CD8-positive, alpha-beta memory T cell (primary cell): ENCODE data around the gene ZNF865. TPM values are rescaled to one million over a fixed set of nuclear protein-coding genes. Genes with fewer than 3 reads are reported as not detected.

Experiments
- CTCF ChIA-PET: fragments of 350-600 bp; sonication (Branson Sonifier 250); formaldehyde crosslinking; loops from one replicate; lab custom pipeline; 2021; ENCODE audit warnings: antibody characterized with exemption; lab: Charles Lee
- POLR2A ChIA-PET: fragments of 350-600 bp; sonication (Branson Sonifier 250); formaldehyde crosslinking; loops from one replicate; lab custom pipeline; 2021; ENCODE audit warnings: antibody characterized with exemption; lab: Charles Lee
- DNase-seq, 5 donors: peaks; one replicate each; pipeline versions ENCODE4 v3.0.0 to v3.0.0-alpha.2; 2020 to 2022; ENCODE audit warnings: mixed read lengths in 1 of 5
- H3K27ac ChIP-seq: one replicate; pipeline ENCODE4 v1.7.0; 2013; ENCODE audit warnings: low read depth, mild to moderate bottlenecking, low read length, moderate library complexity
- H3K27me3 ChIP-seq: 2 replicates; pipeline ENCODE4 v1.7.0; 2013; ENCODE audit warnings: low read length, mild to moderate bottlenecking; ENCODE audit not compliant: insufficient read depth, poor library complexity, severe bottlenecking
- H3K36me3 ChIP-seq: 2 replicates; pipeline ENCODE4 v1.7.0; 2013; ENCODE audit warnings: mild to moderate bottlenecking, low read length, moderate library complexity; ENCODE audit not compliant: insufficient read depth
- H3K4me1 ChIP-seq: 2 replicates; pipeline ENCODE4 v1.7.0; 2013; ENCODE audit warnings: mild to moderate bottlenecking, low read length, moderate library complexity; ENCODE audit not compliant: insufficient read depth
- H3K4me3 ChIP-seq: 2 replicates; pipeline ENCODE4 v1.7.0; 2013; ENCODE audit warnings: mild to moderate bottlenecking, low read length
- H3K9me3 ChIP-seq: 2 replicates; pipeline ENCODE4 v1.7.0; 2013; ENCODE audit warnings: mild to moderate bottlenecking, low read length
- H3K27ac Mint-ChIP-seq, 8 donors: one replicate each; pipeline ENCODE4 v1.8.0; 2020 to 2021; ENCODE audit warnings: mixed read lengths in 8 of 8, mild to moderate bottlenecking in 6 of 8, inconsistent platforms in 3 of 8, moderate library complexity in 3 of 8
- H3K27me3 Mint-ChIP-seq, 2 donors: one replicate each; pipeline ENCODE4 v1.8.0; 2020 to 2021; ENCODE audit warnings: mixed read lengths in 2 of 2, mild to moderate bottlenecking in 1 of 2, moderate library complexity in 1 of 2
- H3K36me3 Mint-ChIP-seq, 3 donors: one replicate each; pipeline ENCODE4 v1.8.0; 2020 to 2021; ENCODE audit warnings: mixed read lengths in 3 of 3, inconsistent platforms in 1 of 3, mild to moderate bottlenecking in 1 of 3
- H3K4me1 Mint-ChIP-seq, 3 donors: one replicate each; pipeline ENCODE4 v1.8.0; 2020 to 2021; ENCODE audit warnings: mixed read lengths in 3 of 3, inconsistent platforms in 1 of 3, mild to moderate bottlenecking in 1 of 3
- H3K4me3 Mint-ChIP-seq, 7 donors: one replicate each; pipeline ENCODE4 v1.8.0; 2020 to 2021; ENCODE audit warnings: mixed read lengths in 7 of 7, mild to moderate bottlenecking in 6 of 7, moderate library complexity in 4 of 7, inconsistent platforms in 2 of 7
- H3K9me3 Mint-ChIP-seq, 5 donors: one replicate each; pipeline ENCODE4 v1.8.0; 2020 to 2022; ENCODE audit warnings: mixed read lengths in 5 of 5, mild to moderate bottlenecking in 3 of 5, moderate library complexity in 2 of 5, inconsistent platforms in 1 of 5
- polyA plus RNA-seq: library from polyadenylated mRNA; unstranded; fragments of 300-500 nt; fragmentation: Illumina TruSeq; gene quantifications from one replicate; pipeline ENCODE4 v1.2.3, GENCODE V29; 2021
- total RNA-seq, 2 experiments: library from RNA; stranded (reverse); gene quantifications; one replicate each; pipeline ENCODE4 v1.2.3, GENCODE V29; 2021

The ZNF865 gene
- total and polyA plus RNA-seq, 3 experiments from 2014 or later = 0.21 to 15.3 (median 12.7) TPM

DNA sequence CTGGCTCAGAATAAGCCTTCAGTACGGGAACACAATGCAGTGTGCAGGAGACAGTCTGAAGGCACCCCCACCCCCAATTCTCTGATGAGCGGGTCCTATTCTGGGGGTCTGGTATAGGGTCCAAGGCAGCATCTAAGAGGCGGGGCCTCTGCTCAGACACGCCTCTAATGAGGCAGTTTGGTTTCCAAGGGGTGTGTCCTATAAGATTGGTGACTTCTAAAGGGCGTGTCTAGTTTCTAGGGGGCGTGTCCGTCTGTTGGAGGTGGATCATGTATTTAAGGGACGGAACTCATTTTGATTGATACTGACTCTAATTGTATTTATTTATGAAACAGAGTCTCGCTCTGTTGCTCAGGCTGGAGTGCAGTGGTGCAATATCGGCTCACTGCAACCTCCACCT, 14.8 kb upstream of the ZNF865 start:
- Mint-ChIP-seq H3K4me3 (peak overlapping the region in 2 of 7 donors; percentile 23 to 34), H3K9me3 (no peaks in the 10 kb centered on the region), H3K36me3 (peaks cover 8 to 19% (median 12%) of the 10 kb centered on the region in 3 donors), H3K27ac (peak overlapping the region in 1 of 8 donors; percentile 29), H3K4me1 (peaks cover 21 to 24% (median 22%) of the 10 kb centered on the region in 3 donors), H3K27me3 (peaks cover 4 to 8% of the 10 kb centered on the region in 2 donors)
- no peak for DNase-seq
- Histone ChIP-seq H3K27ac (no peak overlapping the region), H3K4me1 (peaks cover 22% of the 10 kb centered on the region), H3K36me3 (peaks cover 6% of the 10 kb centered on the region), H3K9me3 (no peaks in the 10 kb centered on the region), H3K4me3 (no peak overlapping the region), H3K27me3 (no peaks in the 10 kb centered on the region)
- CTCF ChIA-PET = no interaction called here
- POLR2A ChIA-PET = interaction anchor here (0.7 kb wide), 1 partner anchor 44 kb away, joined by 3 read pairs; no protein-coding TSS in a partner anchor

DNA sequence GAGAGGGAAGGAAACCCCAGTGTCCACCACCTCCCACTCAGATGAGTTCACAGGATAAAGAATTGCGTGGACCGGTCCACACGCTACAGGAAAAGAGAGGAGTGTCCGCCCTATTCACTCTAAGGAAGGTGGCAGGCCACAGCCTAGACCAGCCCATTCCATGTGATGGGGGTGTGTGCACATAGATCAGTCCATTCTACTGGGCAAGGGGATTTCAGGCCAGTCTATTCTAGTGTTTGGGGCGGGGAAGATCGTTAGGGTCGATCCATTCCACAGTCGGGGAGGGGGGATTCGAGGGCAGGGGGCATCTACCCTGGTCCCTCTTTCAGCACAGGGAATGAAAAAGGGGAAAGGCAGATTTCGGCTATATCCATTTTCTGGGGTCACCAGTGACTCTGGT, 13.9 kb upstream of the ZNF865 start:
- Histone ChIP-seq H3K27me3 (no peaks in the 10 kb centered on the region), H3K9me3 (no peaks in the 10 kb centered on the region), H3K4me3 (no peak overlapping the region), H3K27ac (no peak overlapping the region), H3K4me1 (peaks cover 16% of the 10 kb centered on the region), H3K36me3 (peaks cover 12% of the 10 kb centered on the region)
- H3K4me3 Mint-ChIP-seq = no peak overlapping the region
- CTCF ChIA-PET = no interaction called here
- peaks cover 13 to 28% (median 14%) of the 10 kb centered on the region in 3 donors for H3K36me3 Mint-ChIP-seq
- peaks cover 14 to 16% (median 15%) of the 10 kb centered on the region in 3 donors for H3K4me1 Mint-ChIP-seq
- H3K27ac Mint-ChIP-seq = no peak overlapping the region
- DNase-seq = peak in 1 of 5 donors; percentile 20
- H3K9me3 Mint-ChIP-seq = no peaks in the 10 kb centered on the region
- peaks cover 4 to 10% of the 10 kb centered on the region in 2 donors for H3K27me3 Mint-ChIP-seq
- POLR2A ChIA-PET = no interaction called here

DNA sequence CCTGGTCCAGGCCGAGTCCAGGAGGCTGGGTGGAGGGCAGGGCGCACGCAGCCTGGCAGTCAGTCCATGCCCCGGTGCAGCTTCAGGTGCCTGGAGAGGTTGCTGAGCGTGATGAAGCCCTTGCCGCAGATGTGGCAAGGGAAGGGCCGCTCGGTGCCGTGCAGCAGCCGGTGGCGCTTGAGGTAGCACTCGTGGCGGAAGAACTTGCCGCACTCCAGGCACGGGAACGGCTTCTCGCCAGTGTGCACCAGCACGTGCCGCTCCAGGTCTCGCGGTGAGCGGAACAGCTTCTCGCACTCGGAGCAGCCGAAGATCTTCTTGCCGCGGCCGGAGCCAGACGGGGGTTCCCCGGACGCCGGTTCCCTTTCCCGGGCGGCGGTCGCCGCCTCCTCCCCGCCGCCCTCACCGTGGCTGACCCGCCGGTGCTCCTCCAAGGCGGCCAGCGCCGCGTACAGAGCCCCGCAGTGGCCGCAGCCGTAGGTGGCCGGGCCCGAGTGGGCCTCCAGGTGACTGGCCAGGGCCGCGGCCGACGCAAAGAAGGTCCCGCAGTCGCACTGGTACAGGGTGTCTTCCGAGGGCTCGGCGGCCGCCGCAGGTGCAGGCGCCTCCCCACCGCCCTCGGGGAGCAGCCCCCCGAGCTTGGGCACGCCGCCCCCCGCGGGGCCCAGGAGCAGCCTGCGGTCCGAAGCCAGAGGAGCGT, 12.9 kb upstream of the ZNF865 start:
- H3K36me3 ChIP-seq = peaks cover 12% of the 10 kb centered on the region
- no peaks in the 10 kb centered on the region for H3K9me3 ChIP-seq
- Mint-ChIP-seq H3K4me3 (no peak overlapping the region), H3K36me3 (peaks cover 13 to 34% (median 14%) of the 10 kb centered on the region in 3 donors), H3K9me3 (no peaks in the 10 kb centered on the region), H3K27ac (no peak overlapping the region), H3K4me1 (peaks cover 4 to 8% (median 5%) of the 10 kb centered on the region in 3 donors), H3K27me3 (peaks cover 4 to 10% of the 10 kb centered on the region in 2 donors)
- ChIA-PET CTCF (interaction anchor here (2.5 kb wide), 1 partner anchor 13 kb away, joined by 9 read pairs; the partner anchor contains the start of gene ZNF865), POLR2A (no interaction called here)
- no peaks in the 10 kb centered on the region for H3K27me3 ChIP-seq
- no peak overlapping the region for H3K27ac ChIP-seq
- no peak for DNase-seq
- no peak overlapping the region for H3K4me3 ChIP-seq
- peaks cover 7% of the 10 kb centered on the region for H3K4me1 ChIP-seq

DNA sequence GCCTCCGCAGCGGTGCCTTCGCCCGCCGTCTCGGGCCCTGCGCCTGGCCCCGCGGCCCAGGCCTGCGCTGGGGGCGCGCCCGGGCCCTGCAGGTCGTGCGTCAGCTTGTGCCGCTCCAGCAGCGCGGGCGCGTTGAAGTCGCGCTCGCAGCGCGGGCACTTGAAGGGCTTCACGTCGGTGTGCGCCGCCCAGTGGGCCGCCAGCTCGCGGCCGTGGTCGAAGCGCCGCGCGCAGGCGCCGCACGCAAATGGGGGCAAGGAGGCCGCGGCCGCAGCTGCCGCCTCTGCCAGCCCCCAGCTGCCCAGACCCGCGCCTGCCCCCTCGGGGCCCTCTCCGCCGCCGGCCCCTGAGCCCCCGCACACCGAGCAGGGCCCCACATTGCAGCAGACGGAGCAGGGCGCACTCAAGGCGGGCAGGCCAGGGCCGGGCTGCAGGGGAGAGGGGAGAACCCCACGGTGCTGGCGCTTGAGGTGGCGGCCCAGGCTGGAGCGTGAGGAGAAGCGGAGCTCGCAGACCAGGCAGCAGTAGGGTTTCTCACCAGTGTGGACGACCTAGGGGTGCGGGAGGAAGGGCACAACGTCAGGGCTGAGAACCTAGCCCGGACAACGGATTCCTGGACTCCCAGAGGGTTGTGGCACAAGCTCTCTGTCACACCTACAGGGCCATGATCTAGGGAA, 12.2 kb upstream of the ZNF865 start:
- ChIA-PET CTCF (interaction anchor here (0.5 to 2.5 kb wide), 2 partner anchors 13 to 39 kb away, joined by 3 to 9 read pairs; partner anchors contain the start of gene ZNF865), POLR2A (no interaction called here)
- DNase-seq = no peak
- no peak overlapping the region for H3K4me3 Mint-ChIP-seq
- Histone ChIP-seq H3K4me3 (no peak overlapping the region), H3K27me3 (no peaks in the 10 kb centered on the region), H3K27ac (no peak overlapping the region), H3K4me1 (peaks cover 2% of the 10 kb centered on the region), H3K9me3 (no peaks in the 10 kb centered on the region), H3K36me3 (peaks cover 12% of the 10 kb centered on the region)
- no peaks in the 10 kb centered on the region for H3K9me3 Mint-ChIP-seq
- H3K27ac Mint-ChIP-seq = no peak overlapping the region
- peaks cover 13 to 34% (median 14%) of the 10 kb centered on the region in 3 donors for H3K36me3 Mint-ChIP-seq
- H3K4me1 Mint-ChIP-seq = peaks cover 3 to 8% (median 3%) of the 10 kb centered on the region in 3 donors
- H3K27me3 Mint-ChIP-seq = peaks cover 4 to 10% of the 10 kb centered on the region in 2 donors

DNA sequence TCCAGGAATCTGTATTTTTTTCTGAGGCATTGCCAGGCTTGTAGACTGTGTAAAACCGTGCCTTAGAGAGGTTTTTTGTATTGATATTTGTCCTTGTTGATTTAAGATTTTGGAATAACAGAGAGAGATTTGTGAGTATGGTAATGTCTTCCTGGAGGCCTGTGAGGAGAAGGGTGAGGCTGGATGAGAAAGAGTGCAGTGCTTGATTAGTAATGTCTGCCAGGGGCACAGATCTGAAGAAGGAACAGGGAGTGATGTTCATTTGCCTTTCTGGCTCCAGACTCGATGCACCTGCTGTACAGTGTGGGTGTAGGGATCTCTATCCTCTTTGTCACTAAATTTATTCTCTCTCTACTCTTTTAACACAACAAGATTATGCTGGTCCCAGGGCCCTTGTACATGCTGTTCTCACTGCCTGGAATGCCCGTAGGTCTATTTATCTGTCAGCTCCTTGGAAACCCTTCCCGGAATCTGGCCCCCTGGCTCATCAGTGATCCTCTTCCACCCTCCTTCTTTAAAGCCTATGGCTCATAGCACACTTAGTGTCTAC, 10.4 kb upstream of the ZNF865 start:
- peaks cover 6 to 9% (median 7%) of the 10 kb centered on the region in 3 donors for H3K4me1 Mint-ChIP-seq
- peaks cover 7% of the 10 kb centered on the region for H3K4me1 ChIP-seq
- H3K27ac Mint-ChIP-seq = peak overlapping the region in 3 of 8 donors; percentile 59 to 84 (median 67)
- ChIA-PET POLR2A (no interaction called here), CTCF (interaction anchor here (1.1 kb wide), 1 partner anchor 10 kb away, joined by 3 read pairs; no protein-coding TSS in a partner anchor)
- H3K27me3 ChIP-seq = no peaks in the 10 kb centered on the region
- peaks cover 12% of the 10 kb centered on the region for H3K36me3 ChIP-seq
- H3K36me3 Mint-ChIP-seq = peaks cover 13 to 45% (median 14%) of the 10 kb centered on the region in 3 donors
- no peak for DNase-seq
- H3K4me3 Mint-ChIP-seq = peak overlapping the region in 1 of 7 donors; percentile 37
- no peaks in the 10 kb centered on the region for H3K9me3 Mint-ChIP-seq
- H3K4me3 ChIP-seq = no peak overlapping the region
- peaks cover 3 to 7% of the 10 kb centered on the region in 2 donors for H3K27me3 Mint-ChIP-seq
- no peak overlapping the region for H3K27ac ChIP-seq
- H3K9me3 ChIP-seq = no peaks in the 10 kb centered on the region

DNA sequence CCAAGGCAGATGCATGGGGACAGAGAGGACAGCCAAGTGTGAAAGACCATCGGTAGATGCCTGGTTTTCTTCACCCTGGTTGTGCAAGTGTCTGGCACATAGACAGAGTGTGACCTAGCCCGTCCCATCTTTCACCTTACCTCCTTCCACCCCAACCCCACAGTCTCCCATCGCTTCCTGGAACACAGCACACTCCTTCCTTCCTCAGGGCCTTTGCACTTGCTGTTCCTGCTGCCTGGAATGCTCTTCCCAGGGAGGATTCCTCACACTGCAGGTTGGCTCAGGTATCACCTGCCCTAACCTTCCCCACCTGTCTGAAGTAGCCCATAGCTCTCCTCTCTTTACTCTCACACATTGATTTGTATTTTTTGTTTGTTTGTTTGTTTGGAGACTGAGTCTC, 9.1 kb upstream of the ZNF865 start:
- H3K36me3 Mint-ChIP-seq = peaks cover 13 to 48% (median 14%) of the 10 kb centered on the region in 3 donors
- Histone ChIP-seq H3K4me1 (peaks cover 14% of the 10 kb centered on the region), H3K9me3 (no peaks in the 10 kb centered on the region), H3K36me3 (peaks cover 12% of the 10 kb centered on the region), H3K27ac (no peak overlapping the region), H3K27me3 (no peaks in the 10 kb centered on the region), H3K4me3 (no peak overlapping the region)
- H3K9me3 Mint-ChIP-seq = no peaks in the 10 kb centered on the region
- H3K27me3 Mint-ChIP-seq = peaks cover 0 to 2% of the 10 kb centered on the region in 2 donors
- H3K4me1 Mint-ChIP-seq = peaks cover 13 to 14% (median 14%) of the 10 kb centered on the region in 3 donors
- ChIA-PET POLR2A (no interaction called here), CTCF (no interaction called here)
- H3K4me3 Mint-ChIP-seq = peak overlapping the region in 2 of 7 donors; percentile 9 to 52
- no peak for DNase-seq
- H3K27ac Mint-ChIP-seq = peak overlapping the region in 1 of 8 donors; percentile 54

DNA sequence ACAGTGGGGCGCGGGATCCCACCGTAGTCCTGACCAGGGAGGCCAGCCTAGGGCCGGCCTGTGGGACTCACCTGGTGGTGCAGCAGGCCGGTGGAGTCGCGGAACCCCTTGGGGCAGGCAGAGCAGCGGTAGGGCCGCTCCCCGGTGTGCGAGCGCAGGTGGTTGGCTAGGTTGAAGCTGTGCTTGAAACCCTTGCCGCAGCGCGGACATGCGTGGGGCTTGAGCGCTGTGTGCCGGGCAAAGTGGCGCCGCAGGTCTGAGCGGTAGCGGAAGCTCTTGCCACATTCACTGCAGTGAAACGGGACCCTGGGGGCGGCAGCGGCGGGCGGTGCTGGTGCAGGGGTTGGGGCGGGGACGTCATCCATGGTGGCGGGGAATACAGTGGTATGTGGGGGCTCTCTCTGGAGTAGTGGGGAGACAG, 7.9 kb upstream of the ZNF865 start:
- Histone ChIP-seq H3K27me3 (no peaks in the 10 kb centered on the region), H3K4me1 (peaks cover 16% of the 10 kb centered on the region), H3K36me3 (peaks cover 12% of the 10 kb centered on the region), H3K4me3 (no peak overlapping the region), H3K27ac (no peak overlapping the region), H3K9me3 (no peaks in the 10 kb centered on the region)
- no peak overlapping the region for H3K27ac Mint-ChIP-seq
- H3K36me3 Mint-ChIP-seq = peaks cover 13 to 45% (median 14%) of the 10 kb centered on the region in 3 donors
- ChIA-PET POLR2A (no interaction called here), CTCF (interaction anchor here (1.3 kb wide), 1 partner anchor 9 kb away, joined by 3 read pairs; no protein-coding TSS in a partner anchor)
- no peaks in the 10 kb centered on the region for H3K9me3 Mint-ChIP-seq
- DNase-seq = no peak
- peaks cover 0 to 1% of the 10 kb centered on the region in 2 donors for H3K27me3 Mint-ChIP-seq
- H3K4me1 Mint-ChIP-seq = peaks cover 17 to 19% (median 19%) of the 10 kb centered on the region in 3 donors
- H3K4me3 Mint-ChIP-seq = peak overlapping the region in 1 of 7 donors; percentile 52
